Skeletal muscle tissue (tissue), 4 donors: ENCODE measurements around the gene VPS36. TPM values are rescaled to one million over a fixed set of nuclear protein-coding genes. Genes with fewer than 3 reads are reported as not detected.
"Not testable (repeated sequence)": the region's sequence is repeated elsewhere in the genome, so short reads cannot be mapped to it uniquely, and the experiment has no call there.

ENCODE experiments used
- H3K27ac ChIP-seq: one replicate; pipeline ENCODE4 v1.7.0; 2013; ENCODE audit warnings: mild to moderate bottlenecking, low read depth, low read length, inconsistent platforms
- H3K27me3 ChIP-seq, 3 donors: one replicate each; pipeline ENCODE4 v1.7.0; 2013; ENCODE audit warnings: low read length in 3 of 3; ENCODE audit not compliant: control insufficient read depth in 3 of 3, insufficient read depth in 3 of 3
- H3K36me3 ChIP-seq, 3 donors: one replicate each; pipeline ENCODE4 v1.7.0; 2013; ENCODE audit warnings: low read length in 3 of 3; ENCODE audit not compliant: control insufficient read depth in 3 of 3, insufficient read depth in 3 of 3
- H3K4me1 ChIP-seq, 3 donors: one replicate each; pipeline ENCODE4 v1.7.0; 2013; ENCODE audit warnings: low read length in 3 of 3, mild to moderate bottlenecking in 3 of 3; ENCODE audit not compliant: control insufficient read depth in 3 of 3, insufficient read depth in 3 of 3
- H3K4me3 ChIP-seq, 3 donors: one replicate each; pipeline ENCODE4 v1.7.0; 2013; ENCODE audit warnings: low read length in 3 of 3
- H3K9ac ChIP-seq, 3 donors: one replicate each; pipeline ENCODE4 v1.7.0; 2013; ENCODE audit warnings: low read length in 3 of 3, mild to moderate bottlenecking in 3 of 3, moderate library complexity in 2 of 3, low read depth in 1 of 3
- H3K9me3 ChIP-seq, 3 donors: one replicate each; pipeline ENCODE4 v1.7.0; 2013; ENCODE audit warnings: low read length in 3 of 3; ENCODE audit not compliant: control insufficient read depth in 3 of 3
- total RNA-seq: library from RNA; depleted of rRNA; stranded (reverse); fragments of >200 nt; gene quantifications from one replicate; pipeline ENCODE4 v1.2.3, GENCODE V29; 2014
- donor health status: Osteomylitis.

Gene VPS36, protein sequence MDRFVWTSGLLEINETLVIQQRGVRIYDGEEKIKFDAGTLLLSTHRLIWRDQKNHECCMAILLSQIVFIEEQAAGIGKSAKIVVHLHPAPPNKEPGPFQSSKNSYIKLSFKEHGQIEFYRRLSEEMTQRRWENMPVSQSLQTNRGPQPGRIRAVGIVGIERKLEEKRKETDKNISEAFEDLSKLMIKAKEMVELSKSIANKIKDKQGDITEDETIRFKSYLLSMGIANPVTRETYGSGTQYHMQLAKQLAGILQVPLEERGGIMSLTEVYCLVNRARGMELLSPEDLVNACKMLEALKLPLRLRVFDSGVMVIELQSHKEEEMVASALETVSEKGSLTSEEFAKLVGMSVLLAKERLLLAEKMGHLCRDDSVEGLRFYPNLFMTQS
- 40.7 TPM for total RNA-seq

DNA sequence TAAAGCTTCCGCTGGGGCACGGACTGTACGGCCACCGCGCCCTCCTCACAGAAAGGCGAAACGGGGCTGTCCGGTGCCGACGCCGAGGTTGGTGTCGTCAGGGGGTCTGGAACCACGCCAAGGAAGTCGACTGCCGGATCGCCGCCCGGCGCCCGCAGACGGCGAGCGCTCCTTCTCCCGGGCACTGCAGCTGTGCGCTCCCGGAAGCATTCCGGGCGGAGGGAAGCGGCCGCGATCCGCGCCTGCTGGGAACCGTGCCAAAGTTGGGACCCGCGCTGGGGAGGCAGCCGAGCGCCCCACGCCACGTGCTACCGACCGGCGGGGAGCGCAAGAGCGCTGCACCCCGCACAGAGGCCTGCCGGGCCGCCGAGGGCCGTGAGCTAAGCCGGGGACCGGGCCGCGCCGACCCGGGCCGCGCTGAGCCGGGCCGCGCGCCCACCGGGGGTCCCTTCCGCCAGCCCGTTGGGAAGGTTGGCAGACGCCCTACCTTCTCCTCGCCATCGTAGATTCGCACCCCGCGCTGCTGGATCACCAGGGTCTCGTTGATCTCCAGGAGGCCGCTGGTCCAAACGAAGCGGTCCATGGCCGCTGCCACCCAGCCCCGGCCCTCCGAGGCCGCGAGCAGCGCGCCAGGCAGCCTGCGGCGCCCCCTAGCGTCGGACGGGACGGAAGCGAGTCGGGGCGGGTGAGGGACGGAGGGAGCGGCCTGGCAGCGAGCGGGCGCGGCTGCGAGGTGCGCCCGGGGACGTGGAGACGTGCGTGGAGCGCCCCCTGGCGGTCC lies at the start of gene VPS36:
TSS of gene VPS36 (minus strand) at position 623 of the 781 bp plus-strand sequence. CDS start at position 583, 40 bp downstream.
- Histone ChIP-seq H3K27ac (peak within 1 kb of the TSS; percentile 94), H3K36me3 (peaks cover 0 to 4% (median 0%) of the 10 kb centered on the region in 3 donors), H3K4me1 (peaks cover 23 to 32% (median 25%) of the 10 kb centered on the region in 3 donors), H3K4me3 (peak within 1 kb of the TSS; percentile 80 to 95 (median 93)), H3K27me3 (no peaks in the 10 kb centered on the region), H3K9me3 (no peaks in the 10 kb centered on the region), H3K9ac (peak within 1 kb of the TSS; percentile 85 to 98 (median 96))

GRCh38 chr13:52497979-52498378 lies 47.5 kb upstream of the VPS36 start:
- H3K27me3 ChIP-seq, H3K27ac ChIP-seq, H3K4me1 ChIP-seq, H3K36me3 ChIP-seq, H3K9ac ChIP-seq, H3K4me3 ChIP-seq, H3K9me3 ChIP-seq: not testable (repeated sequence)

GRCh38 chr13:52494241-52494640 lies 43.8 kb upstream of the VPS36 start:
- not testable (repeated sequence) for H3K9me3 ChIP-seq, H3K4me3 ChIP-seq, H3K27me3 ChIP-seq, H3K27ac ChIP-seq, H3K4me1 ChIP-seq, H3K9ac ChIP-seq, H3K36me3 ChIP-seq

GRCh38 chr13:52491015-52491414 lies 40.6 kb upstream of the VPS36 start:
- not testable (repeated sequence) for H3K4me3 ChIP-seq, H3K27ac ChIP-seq, H3K4me1 ChIP-seq

DNA sequence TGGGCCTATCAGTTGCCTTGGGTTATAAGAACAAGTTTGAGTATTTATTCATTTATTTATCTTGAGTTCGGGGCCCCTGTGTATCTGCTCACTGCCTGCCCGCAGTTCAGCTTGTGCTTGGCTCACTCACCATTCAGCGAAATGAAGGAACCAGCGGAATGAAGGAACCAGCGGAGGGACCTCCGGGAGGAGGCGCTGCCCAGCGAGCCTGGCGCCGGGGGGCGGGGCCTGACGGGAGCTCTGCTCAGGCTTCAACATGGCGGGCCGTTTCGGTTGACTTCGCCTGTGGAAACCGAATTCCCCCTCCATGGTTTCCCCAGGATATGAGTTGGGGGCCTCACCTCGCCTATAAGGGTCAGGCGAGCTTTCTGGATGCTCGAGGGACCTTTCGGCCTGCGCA lies 38.3 kb upstream of the VPS36 start:
- H3K4me1 ChIP-seq, H3K4me3 ChIP-seq, H3K9ac ChIP-seq, H3K36me3 ChIP-seq, H3K27ac ChIP-seq, H3K27me3 ChIP-seq, H3K9me3 ChIP-seq: not testable (repeated sequence)

More at GRCh38 chr13:52491015-52491414, 40.6 kb upstream of the VPS36 start:
- H3K9ac ChIP-seq, H3K9me3 ChIP-seq, H3K36me3 ChIP-seq, H3K27me3 ChIP-seq: not testable (repeated sequence)

DNA sequence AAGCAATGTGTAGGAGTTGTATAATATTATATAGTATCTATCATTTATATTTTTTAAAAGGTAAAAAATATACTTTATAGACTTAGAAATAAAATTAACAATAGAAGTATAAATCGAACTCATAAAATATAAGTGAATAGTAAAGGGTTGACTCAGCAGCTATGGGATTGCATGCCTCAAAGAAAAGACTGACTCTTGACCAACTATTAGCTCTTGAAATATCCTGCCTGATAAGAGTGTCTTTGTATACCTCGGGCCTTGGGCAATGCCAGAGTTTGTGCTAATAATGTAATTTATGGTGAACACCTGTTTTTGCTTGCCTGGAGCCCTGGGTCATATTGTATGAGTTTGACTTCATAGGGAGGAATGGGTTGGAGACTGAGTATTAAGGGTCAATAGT lies 36.6 kb upstream of the VPS36 start:
- H3K9me3 ChIP-seq, H3K36me3 ChIP-seq, H3K4me1 ChIP-seq, H3K27me3 ChIP-seq, H3K4me3 ChIP-seq, H3K27ac ChIP-seq, H3K9ac ChIP-seq: not testable (repeated sequence)

- H3K9ac ChIP-seq, H3K27ac ChIP-seq, H3K36me3 ChIP-seq, H3K4me3 ChIP-seq, H3K9me3 ChIP-seq, H3K4me1 ChIP-seq, H3K27me3 ChIP-seq: not testable (repeated sequence)
These were observed 30.4 kb upstream of the VPS36 start for GRCh38 chr13:52480677-52481428.

DNA sequence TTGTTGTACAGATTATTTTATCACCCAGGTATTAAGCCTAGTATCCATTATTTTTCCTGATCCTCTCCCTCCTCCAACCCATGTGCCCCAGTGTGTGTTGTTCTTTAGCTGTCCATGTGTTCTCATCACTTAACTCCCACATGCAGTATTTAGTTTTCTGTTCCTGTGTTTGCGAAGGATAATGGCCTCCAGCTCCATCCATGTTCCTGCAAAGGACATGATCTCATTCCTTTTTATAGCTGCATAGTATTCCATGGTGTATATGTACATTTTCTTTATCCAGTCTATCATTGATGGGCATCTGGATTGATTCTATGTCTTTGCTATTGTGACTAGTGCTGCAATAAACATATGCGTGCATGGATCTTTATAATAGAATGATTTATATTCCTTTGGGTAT lies 18.1 kb upstream of the VPS36 start:
- H3K36me3 ChIP-seq, result peaks cover 0 to 14% (median 7%) of the 10 kb centered on the region in 3 donors
- not testable (repeated sequence) for H3K4me3 ChIP-seq, H3K9ac ChIP-seq, H3K4me1 ChIP-seq, H3K27me3 ChIP-seq, H3K27ac ChIP-seq, H3K9me3 ChIP-seq

DNA sequence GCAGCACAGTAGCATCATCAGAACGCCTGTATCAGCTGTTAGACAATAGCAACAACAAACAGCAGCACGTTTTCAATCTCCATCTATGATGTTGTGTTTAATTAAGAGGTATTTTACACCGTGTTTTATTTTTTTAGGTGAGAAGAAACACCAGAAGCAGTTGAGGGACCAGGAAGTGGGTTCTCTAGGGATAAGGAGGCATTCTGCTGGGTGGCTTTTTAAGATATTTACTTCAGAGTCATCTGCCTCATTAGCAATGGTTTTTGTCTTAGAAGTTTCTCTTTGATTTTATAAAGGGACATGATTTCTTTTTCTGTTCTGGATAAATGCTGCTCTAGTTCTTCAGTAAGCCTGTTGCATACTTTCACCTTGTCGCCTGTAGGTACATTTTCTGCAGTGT lies 13.1 kb upstream of the VPS36 start:
- H3K36me3 ChIP-seq, result peaks cover 0 to 33% (median 18%) of the 10 kb centered on the region in 3 donors
- no peaks in the 10 kb centered on the region for H3K27me3 ChIP-seq
- no peak overlapping the region for H3K4me3 ChIP-seq

GRCh38 chr13:52461265-52461664 lies 10.8 kb upstream of the VPS36 start:
- H3K27ac ChIP-seq, result no peak overlapping the region
- no peaks in the 10 kb centered on the region for H3K9me3 ChIP-seq
- peaks cover 0 to 4% (median 2%) of the 10 kb centered on the region in 3 donors for H3K4me1 ChIP-seq
- H3K4me3 ChIP-seq, result no peak overlapping the region
- H3K27me3 ChIP-seq, result no peaks in the 10 kb centered on the region
- peaks cover 0 to 35% (median 14%) of the 10 kb centered on the region in 3 donors for H3K36me3 ChIP-seq
- no peak overlapping the region for H3K9ac ChIP-seq

More for the DNA sequence above, 13.1 kb upstream of the VPS36 start:
- no peaks in the 10 kb centered on the region for H3K4me1 ChIP-seq
- no peak overlapping the region for H3K9ac ChIP-seq
- H3K9me3 ChIP-seq, result no peaks in the 10 kb centered on the region
- H3K27ac ChIP-seq, result no peak overlapping the region
